ENCODE results near the gene TARS1.

GRCh38 chr5:33400675-33401074 lies 40.1 kb upstream of the TARS1 start:
- no peak for TF ChIP-seq CTCF (IDR thresholded peaks at IDR 0.05)
- no peak for TF ChIP-seq POLR2A (IDR thresholded peaks at IDR 0.05)
